ENCODE measurements around the gene DCST2.
A peak's percentile ranks its signal among the peaks of the same experiment; 100 is the strongest.

Gene DCST2

DNA sequence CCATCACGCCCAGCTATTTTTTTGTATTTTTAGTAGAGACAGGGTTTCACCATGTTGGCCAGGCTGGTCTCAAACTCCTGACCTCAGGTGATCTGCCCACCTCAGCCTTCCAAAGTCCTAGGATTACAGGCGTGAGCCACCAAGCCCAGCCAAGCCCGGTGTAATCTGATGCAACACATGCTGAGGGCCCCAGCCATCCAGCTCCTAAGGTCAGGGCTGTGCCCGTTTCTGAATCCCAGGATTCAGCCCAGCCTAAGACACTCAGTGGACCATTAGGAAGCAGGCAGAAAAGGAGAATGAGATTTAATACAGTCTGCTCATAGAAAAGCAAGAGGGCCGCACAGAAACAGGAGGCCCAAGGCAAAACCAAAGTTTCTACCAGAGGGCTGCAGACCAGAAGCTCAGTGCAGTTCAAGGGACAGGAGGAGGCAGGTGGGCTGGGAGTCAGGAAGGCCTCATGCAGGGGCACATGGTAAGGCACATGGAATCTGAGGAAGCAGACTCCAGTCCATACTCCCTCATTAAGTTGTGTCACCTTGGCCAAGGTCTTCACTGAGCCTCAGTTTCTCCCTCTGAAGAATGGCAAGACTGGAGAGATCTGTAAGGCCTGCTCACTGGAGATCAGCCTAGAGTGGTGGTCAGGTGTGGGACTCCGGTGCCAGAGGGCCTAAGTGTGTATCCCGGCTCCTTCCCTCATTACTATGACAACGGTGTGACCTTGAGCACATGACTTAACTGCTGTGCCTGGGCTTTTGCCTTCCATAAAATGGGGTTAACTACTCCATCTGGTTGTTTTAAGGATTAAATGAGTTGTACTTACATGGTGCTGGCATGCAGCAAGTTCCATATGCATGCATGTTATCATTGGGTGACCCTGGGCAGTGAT is 15.1 kb upstream of the DCST2 start:
- DNase-seq = no peak

- peak; percentile 81 for DNase-seq
Observed at GRCh38 chr1:155044812-155045657, 11.5 kb upstream of the DCST2 start.

DNA sequence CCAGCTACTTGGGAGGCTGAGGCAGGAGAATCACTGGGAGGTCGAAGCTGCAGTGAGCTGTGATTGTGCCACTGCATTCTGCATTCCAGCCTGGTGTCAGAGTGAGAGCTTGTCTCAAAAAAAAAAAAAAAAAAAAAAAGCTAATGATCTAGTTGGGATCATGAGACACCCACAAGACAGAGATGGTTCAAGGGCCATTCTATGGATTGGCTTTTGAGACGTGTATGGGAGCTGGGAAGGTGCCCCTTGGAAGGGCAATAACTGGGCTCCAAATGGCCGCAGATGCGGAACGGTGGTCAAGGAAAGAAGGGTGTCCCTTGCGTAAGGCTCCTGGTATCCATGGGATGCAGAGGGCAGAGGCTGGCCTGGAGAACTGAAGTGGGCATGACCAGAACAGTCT is 10.8 kb upstream of the DCST2 start:
- no peak for DNase-seq

GRCh38 chr1:155043793-155044192 is 10.2 kb upstream of the DCST2 start:
- no peak for DNase-seq

- DNase-seq = no peak
Observed at GRCh38 chr1:155043301-155043702, 9.7 kb upstream of the DCST2 start.

DNA sequence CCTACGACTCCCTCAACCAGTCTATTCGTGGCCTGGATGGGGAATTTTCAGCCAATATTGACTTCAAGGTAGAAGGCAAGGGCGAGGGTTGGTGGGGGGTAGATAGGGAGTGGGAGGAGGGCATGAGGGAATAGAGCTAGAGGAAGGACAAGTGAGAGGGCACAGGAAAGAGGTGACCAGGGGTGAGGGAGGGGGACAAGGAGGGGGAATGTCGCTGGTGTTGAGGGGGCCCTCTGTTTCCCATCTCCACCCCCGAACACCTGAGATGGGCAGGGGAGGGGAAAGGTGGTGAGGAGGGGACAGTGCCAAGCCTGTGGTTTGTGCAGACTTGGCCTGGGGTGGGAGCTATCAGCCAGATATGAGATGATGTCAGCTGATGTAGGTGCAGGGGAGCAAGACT is 9.2 kb upstream of the DCST2 start:
- DNase-seq = no peak

DNA sequence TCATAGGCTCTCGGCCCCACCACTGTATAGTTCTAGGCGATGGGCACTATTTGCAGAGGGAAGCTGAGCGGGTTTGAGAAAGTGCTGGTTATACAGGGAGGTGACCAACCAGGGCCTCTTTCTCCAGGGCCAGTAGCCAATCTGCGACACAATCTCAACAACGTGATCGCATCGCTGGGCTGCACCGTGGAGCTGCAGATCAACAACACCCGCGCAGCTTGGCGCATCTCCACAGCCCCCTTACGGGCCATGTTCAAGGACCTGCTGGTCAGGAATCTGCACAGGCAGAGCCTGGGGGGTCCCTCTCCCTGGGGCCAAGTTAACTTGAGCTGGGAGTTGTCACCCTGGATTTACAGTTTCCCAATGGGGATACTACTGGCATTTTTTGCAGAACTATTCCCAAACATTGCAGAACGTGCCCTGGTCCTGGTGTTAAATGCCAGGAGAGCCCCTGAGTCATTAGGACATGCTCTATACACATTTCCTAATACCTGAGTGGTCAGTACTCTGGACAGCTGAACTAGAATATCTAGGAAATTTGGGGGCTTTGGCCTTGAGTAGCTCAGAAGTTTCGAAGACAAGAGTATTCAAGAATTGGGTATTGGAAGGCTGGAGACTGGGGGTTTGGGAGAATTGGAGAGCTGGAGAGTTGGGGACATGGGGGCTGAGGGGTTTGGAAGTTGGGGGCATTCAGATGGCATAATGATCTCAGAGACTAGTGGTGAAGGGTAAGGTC is 6.9 kb upstream of the DCST2 start:
- no peak for DNase-seq

GRCh38 chr1:155039308-155039669 is 5.7 kb upstream of the DCST2 start:
- DNase-seq = no peak

DNA sequence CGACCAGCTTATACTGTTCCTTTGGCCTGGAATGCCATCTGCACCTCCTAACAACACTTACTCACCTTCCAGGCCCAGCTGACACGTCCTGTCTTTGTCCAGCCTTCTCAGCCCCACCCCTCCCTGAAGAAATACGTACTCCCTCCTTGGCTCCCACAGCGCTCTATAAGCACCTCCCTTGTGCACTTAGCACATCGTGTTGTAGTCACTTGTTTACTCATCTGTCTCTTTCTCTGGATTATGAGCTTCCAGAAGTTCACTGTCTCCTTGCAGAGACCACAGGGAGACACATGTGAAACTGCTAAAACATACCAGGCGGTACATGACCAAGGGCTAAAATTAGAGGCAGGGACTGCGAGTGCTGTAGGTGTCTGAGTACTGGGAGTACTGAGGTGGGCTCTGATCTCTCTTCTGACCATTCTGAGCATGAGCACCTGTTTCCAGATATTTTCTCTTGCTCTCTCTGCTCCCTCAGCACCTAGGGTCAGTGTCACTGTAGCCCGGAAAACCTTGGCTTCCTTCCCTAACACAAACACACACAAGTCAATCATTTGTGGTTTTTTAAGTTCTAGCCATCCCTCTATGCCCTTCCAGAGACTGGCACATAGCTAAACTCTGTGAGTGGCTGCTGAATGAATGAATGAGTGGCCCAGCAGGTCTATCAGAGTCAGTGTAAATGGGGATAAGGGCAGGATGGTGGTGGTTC is 5.2 kb upstream of the DCST2 start:
- peak; percentile 35 for DNase-seq

- DNase-seq = no peak
Observed at GRCh38 chr1:155037851-155038441, 4.4 kb upstream of the DCST2 start.

DNA sequence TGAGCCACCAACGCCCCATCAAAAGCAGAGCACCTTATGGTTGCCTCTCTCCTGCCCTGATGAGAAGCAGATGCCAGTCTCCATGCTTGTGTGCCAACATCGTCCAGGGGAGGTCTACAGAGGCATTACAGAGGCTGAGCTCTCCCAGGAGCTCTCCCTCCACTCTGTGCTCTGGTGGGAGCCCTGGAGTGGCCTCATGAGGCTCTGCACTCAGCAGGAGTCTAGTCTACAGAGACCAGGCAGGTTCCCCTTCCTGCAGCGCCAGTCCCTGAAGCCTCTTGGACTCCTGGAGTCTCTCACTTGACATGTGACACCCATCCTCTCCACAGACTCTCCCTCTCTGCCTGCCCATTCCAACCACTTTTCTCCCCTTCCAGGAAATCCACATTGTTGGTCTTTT is 3.5 kb upstream of the DCST2 start:
- no peak for DNase-seq

- DNase-seq = no peak
Observed at GRCh38 chr1:155035936-155036335, 2.4 kb upstream of the DCST2 start.

GRCh38 chr1:155034318-155035208 is 982 bp upstream of the DCST2 start:
- DNase-seq = no peak

- no peak for DNase-seq
Observed at GRCh38 chr1:155032886-155033285, 695 bp downstream of the DCST2 start.

GRCh38 chr1:155030899-155031298 is 2.7 kb downstream of the DCST2 start:
- DNase-seq = no peak

DNA sequence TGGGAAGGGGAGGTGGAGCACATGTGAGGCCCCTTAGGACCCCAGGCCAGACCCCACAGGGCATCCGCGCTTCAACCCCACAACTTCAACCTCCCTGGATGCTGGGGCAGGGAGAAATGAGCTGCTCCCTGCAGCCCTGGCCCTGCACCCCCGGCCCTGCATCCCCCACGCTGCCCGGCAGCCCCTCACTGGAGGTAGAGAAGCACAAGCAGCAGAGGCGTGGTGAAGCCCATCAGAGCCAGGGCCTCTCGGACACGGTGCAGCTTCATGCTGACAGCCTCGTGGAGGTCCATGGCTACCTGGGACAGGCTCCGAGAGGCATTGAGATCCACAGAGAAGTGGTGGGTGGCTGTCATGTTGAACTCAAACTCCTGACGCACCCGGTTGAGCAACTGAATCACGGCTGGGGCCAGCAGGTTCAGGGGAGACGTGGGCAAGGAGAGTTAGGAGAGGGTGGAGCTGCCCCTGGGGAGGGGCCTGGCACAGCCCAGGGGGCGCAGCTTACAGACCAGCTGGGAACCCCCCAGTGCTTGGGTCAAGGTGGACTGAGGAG is 3.3 kb downstream of the DCST2 start:
- DNase-seq = no peak

GRCh38 chr1:155029513-155030242 is 3.9 kb downstream of the DCST2 start:
- DNase-seq = no peak

DNA sequence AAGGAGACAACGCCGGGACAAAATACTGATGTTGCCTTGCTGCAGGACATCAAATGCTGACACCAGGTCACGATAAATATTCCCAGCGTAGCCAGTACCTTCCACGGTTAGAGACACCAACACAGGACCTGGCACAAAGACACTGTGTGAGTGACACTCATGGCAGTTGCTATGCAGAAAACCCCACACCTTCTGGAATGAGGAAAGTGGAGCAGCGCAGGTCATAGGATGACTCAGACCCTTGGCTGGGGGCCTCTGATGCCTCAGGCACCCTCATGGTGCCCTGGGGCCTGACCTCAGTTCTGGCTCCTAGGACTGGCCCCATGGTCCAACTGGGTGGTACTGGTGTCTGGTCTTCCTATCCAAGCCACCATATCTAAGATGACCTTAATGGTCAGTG is 7.0 kb downstream of the DCST2 start:
- DNase-seq = no peak

DNA sequence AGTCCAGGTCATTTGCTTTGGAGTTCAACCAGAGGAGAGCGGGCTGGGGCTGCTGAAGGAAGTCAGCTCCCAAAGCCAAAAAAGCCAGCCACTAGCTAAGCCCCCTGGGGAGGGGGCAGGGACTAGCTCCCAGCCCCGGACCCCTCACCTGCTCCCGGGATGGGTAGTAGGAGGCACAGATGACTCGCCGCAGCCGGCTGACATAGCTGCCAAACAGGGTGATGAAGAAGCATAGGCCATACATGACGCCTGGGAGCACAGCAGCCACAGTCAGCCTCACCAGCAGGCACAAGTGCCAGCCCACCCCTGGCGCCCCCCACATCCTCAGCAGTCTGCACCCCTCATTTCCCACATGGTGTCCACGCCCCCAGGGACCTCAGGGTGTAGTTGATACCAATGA is 7.4 kb downstream of the DCST2 start:
- DNase-seq = no peak

DNA sequence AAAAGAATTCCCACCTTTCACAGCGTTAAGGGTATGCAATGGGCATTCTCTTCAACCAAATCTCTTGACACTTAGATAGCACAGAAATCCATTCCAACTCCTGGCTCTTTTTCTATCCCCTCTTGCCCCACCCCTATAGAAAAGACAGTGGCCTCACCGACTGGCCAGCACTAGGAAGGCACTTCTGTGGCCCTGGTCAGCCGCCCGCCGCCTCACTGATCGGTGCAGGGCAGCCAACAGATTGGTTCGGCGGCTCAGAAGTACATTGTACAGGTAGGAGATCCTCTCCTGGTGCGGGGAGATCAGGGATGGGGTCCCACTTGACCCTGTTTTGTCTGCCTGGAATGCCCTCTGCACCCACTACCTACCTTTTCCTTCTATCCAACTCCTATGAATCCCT is 9.3 kb downstream of the DCST2 start:
- no peak for DNase-seq
